H1 (cell line): ENCODE data around the gene PLA2G4D. TPM values are rescaled to one million over a fixed set of nuclear protein-coding genes. Genes with fewer than 3 reads are reported as not detected.

Experiments
- CTCF ChIA-PET: fragments of 300-600 bp; sonication (Branson Sonifier 250); formaldehyde crosslinking; loops from one replicate; lab custom pipeline; 2021; ENCODE audit not compliant: partially characterized antibody; lab: Charles Lee
- POLR2A ChIA-PET: fragments of 300-600 bp; sonication (Branson Sonifier 250); formaldehyde crosslinking; loops from one replicate; lab custom pipeline; 2021; ENCODE audit warnings: inconsistent platforms; ENCODE audit not compliant: partially characterized antibody; lab: Charles Lee
- DNase-seq, 2 experiments: peaks; one replicate each; pipeline versions ENCODE4 v3.0.0 to v3.0.0-alpha.2; 2010 to 2022; ENCODE audit warnings: low spot score in 2 of 2, low read depth in 1 of 2, mixed read lengths in 1 of 2
- FAIRE-seq: peaks from 2 replicates; lab custom pipeline; 2011; peaks lifted over from hg19 to GRCh38; lab: Jason Lieb, UNC
- H2AFZ ChIP-seq: 2 replicates; pipeline ENCODE4 v1.8.1; 2012; ENCODE audit warnings: low read length, inconsistent platforms
- H2AK5ac ChIP-seq: 2 replicates; pipeline ENCODE4 v1.6.1; 2013; ENCODE audit warnings: low read depth, low read length
- H2BK120ac ChIP-seq: replicated peaks from 2 replicates; pipeline ENCODE3; 2013; ENCODE audit warnings: low read depth, low read length, inconsistent platforms
- H2BK12ac ChIP-seq: 2 replicates; pipeline ENCODE4 v1.6.1; 2013; ENCODE audit warnings: low read depth, low read length
- H2BK15ac ChIP-seq: 2 replicates; pipeline ENCODE4 v1.6.1; 2013; ENCODE audit warnings: low read length
- H2BK20ac ChIP-seq: 2 replicates; pipeline ENCODE4 v1.6.1; 2013; ENCODE audit warnings: low read length
- H2BK5ac ChIP-seq: 2 replicates; pipeline ENCODE4 v1.6.1; 2013; ENCODE audit warnings: low read depth, low read length
- H3K14ac ChIP-seq: 2 replicates; pipeline ENCODE4 v1.6.1; 2013; ENCODE audit warnings: inconsistent platforms; ENCODE audit not compliant: insufficient read length
- H3K18ac ChIP-seq: 2 replicates; pipeline ENCODE4 v1.6.1; 2013; ENCODE audit warnings: low read length; ENCODE audit errors: extremely low read depth
- H3K23ac ChIP-seq: 2 replicates; pipeline ENCODE4 v1.6.1; 2013; ENCODE audit warnings: inconsistent platforms; ENCODE audit not compliant: insufficient read length
- H3K23me2 ChIP-seq: 2 replicates; pipeline ENCODE4 v1.6.1; 2013; ENCODE audit warnings: low read depth, low read length
- H3K27ac ChIP-seq: 2 replicates; pipeline ENCODE4 v1.6.1; 2011; ENCODE audit warnings: low read depth, low read length, inconsistent platforms
- H3K27me3 ChIP-seq, 4 experiments: replicated peaks in 1 of 4; 1 replicate in 1 of 4; 2 replicates in 3 of 4; pipeline versions ENCODE4 v1.6.1 to v1.8.1; 2011 to 2013; ENCODE audit warnings: low read length in 3 of 4, mild to moderate bottlenecking in 3 of 4, inconsistent platforms in 2 of 4, mixed read lengths in 2 of 4, moderate library complexity in 1 of 4; ENCODE audit not compliant: control insufficient read depth in 3 of 4, insufficient read depth in 3 of 4; ENCODE audit errors: extremely low read depth in 1 of 4
- H3K36me3 ChIP-seq, 4 experiments: 2 replicates each; pipeline versions ENCODE4 v1.6.1 to v1.8.1; 2011 to 2013; ENCODE audit warnings: mild to moderate bottlenecking in 4 of 4, low read length in 3 of 4, moderate library complexity in 2 of 4, control low read depth in 1 of 4, inconsistent platforms in 1 of 4; ENCODE audit not compliant: insufficient read depth in 4 of 4, control insufficient read depth in 2 of 4
- H3K4ac ChIP-seq: replicated peaks from 2 replicates; pipeline ENCODE3; 2013; ENCODE audit warnings: low read length, low read depth, mixed read lengths, inconsistent platforms; ENCODE audit not compliant: insufficient read length
- H3K4me1 ChIP-seq, 4 experiments: replicated peaks in 1 of 4; 1 replicate in 1 of 4; 2 replicates in 3 of 4; pipeline versions ENCODE4 v1.6.1 to v1.8.1; 2011 to 2013; ENCODE audit warnings: low read length in 3 of 4, inconsistent platforms in 2 of 4, mixed read lengths in 1 of 4; ENCODE audit not compliant: insufficient read depth in 4 of 4, control insufficient read depth in 3 of 4
- H3K4me2 ChIP-seq, 2 experiments: 2 replicates each; pipeline versions ENCODE4 v1.6.1 to v1.8.1; 2011 to 2013; ENCODE audit warnings: low read depth in 2 of 2, low read length in 2 of 2, control low read depth in 1 of 2, inconsistent platforms in 1 of 2, mild to moderate bottlenecking in 1 of 2; ENCODE audit not compliant: insufficient read depth in 1 of 2
- H3K4me3 ChIP-seq, 4 experiments: fragments of 200-600, 300-600 bp in 1 of 4; sonication (generic), shearing (Covaris generic), sonication (Bioruptor Twin) in 1 of 4; 2 replicates each; pipeline versions ENCODE4 v1.5.1 to v1.8.1; 2011 to 2016; ENCODE audit warnings: low read length in 4 of 4, low read depth in 3 of 4, control low read depth in 2 of 4, inconsistent platforms in 2 of 4, mild to moderate bottlenecking in 2 of 4, mixed read lengths in 1 of 4, moderate library complexity in 1 of 4; ENCODE audit not compliant: insufficient read depth in 2 of 4; ENCODE audit errors: extremely low read depth in 1 of 4
- H3K56ac ChIP-seq: replicated peaks from 2 replicates; pipeline ENCODE3; 2013; ENCODE audit warnings: low read depth, mild to moderate bottlenecking, mixed read lengths, low read length, inconsistent platforms; ENCODE audit not compliant: insufficient read length
- H3K79me1 ChIP-seq: 2 replicates; pipeline ENCODE4 v1.6.1; 2013; ENCODE audit warnings: low read depth, low read length, control low read depth
- H3K79me2 ChIP-seq, 2 experiments: 2 replicates each; pipeline versions ENCODE4 v1.6.1 to v1.8.1; 2012 to 2013; ENCODE audit warnings: low read length in 2 of 2, mild to moderate bottlenecking in 2 of 2, inconsistent platforms in 1 of 2; ENCODE audit not compliant: insufficient read depth in 2 of 2, control insufficient read depth in 1 of 2
- H3K9ac ChIP-seq, 4 experiments: replicated peaks in 1 of 4; 1 replicate in 1 of 4; 2 replicates in 3 of 4; pipeline versions ENCODE4 v1.6.1 to v1.8.1; 2011 to 2013; ENCODE audit warnings: low read depth in 3 of 4, low read length in 3 of 4, control low read depth in 2 of 4, mild to moderate bottlenecking in 2 of 4, moderate library complexity in 2 of 4, inconsistent platforms in 1 of 4; ENCODE audit errors: extremely low read depth in 1 of 4
- H3K9me3 ChIP-seq, 2 experiments: 2 replicates each; pipeline versions ENCODE4 v1.6.1 to v1.8.1; 2012 to 2013; ENCODE audit warnings: mild to moderate bottlenecking in 2 of 2, moderate library complexity in 2 of 2, control low read depth in 1 of 2, inconsistent platforms in 1 of 2, low read depth in 1 of 2, low read length in 1 of 2, mixed read lengths in 1 of 2; ENCODE audit not compliant: insufficient read depth in 2 of 2
- H4K20me1 ChIP-seq, 2 experiments: replicated peaks in 1 of 2; 2 replicates each; pipeline versions ENCODE3 to v1.8.1; 2011 to 2013; ENCODE audit warnings: inconsistent platforms in 2 of 2, low read length in 2 of 2, mild to moderate bottlenecking in 1 of 2; ENCODE audit not compliant: insufficient read depth in 2 of 2, control insufficient read depth in 1 of 2
- H4K5ac ChIP-seq: 2 replicates; pipeline ENCODE4 v1.6.1; 2013; ENCODE audit warnings: low read length, low read depth, mixed read lengths, inconsistent platforms; ENCODE audit not compliant: insufficient read length
- H4K8ac ChIP-seq: 2 replicates; pipeline ENCODE4 v1.8.0; 2013; ENCODE audit warnings: mild to moderate bottlenecking, moderate library complexity, low read length, inconsistent platforms; ENCODE audit not compliant: insufficient read depth; ENCODE audit errors: extremely low read depth
- H4K91ac ChIP-seq: replicated peaks from 2 replicates; pipeline ENCODE3; 2013; ENCODE audit warnings: low read length, mixed read lengths, inconsistent platforms; ENCODE audit not compliant: insufficient read length
- HDAC2 ChIP-seq, 2 experiments: fragments of 300-600 bp in 1 of 2; sonication (generic) in 1 of 2; IDR thresholded peaks; 2 replicates each; pipeline ENCODE4 v1.6.1; 2011 to 2012; ENCODE audit warnings: low read depth in 2 of 2, low read length in 2 of 2, mild to moderate bottlenecking in 2 of 2, moderate library complexity in 2 of 2, borderline replicate concordance in 1 of 2, inconsistent platforms in 1 of 2
- JUND ChIP-seq: IDR thresholded peaks from 2 replicates; pipeline ENCODE4 v1.6.1; 2011; ENCODE audit warnings: mild to moderate bottlenecking, improper control_type of control experiment, low read length
- RAD21 ChIP-seq, 2 experiments: IDR thresholded peaks in 1 of 2; conservative IDR thresholded peaks in 1 of 2; 2 replicates each; pipeline ENCODE4 v1.6.1; 2011; ENCODE audit warnings: low read depth in 2 of 2, low read length in 2 of 2, improper control_type of control experiment in 1 of 2, inconsistent platforms in 1 of 2, mild to moderate bottlenecking in 1 of 2, moderate library complexity in 1 of 2
- TAF7 ChIP-seq: optimal IDR thresholded peaks from 2 replicates; pipeline ENCODE3; 2011; ENCODE audit warnings: low read depth, mild to moderate bottlenecking, inconsistent platforms, low read length, moderate library complexity, borderline replicate concordance
- TCF12 ChIP-seq: IDR thresholded peaks from 2 replicates; pipeline ENCODE4 v1.6.1; 2011; ENCODE audit warnings: low read depth, mild to moderate bottlenecking, low read length
- WGBS, 2 experiments: shearing (Covaris generic) in 1 of 2; methylation state at CpG; one replicate each; pipeline versions ENCODE4 v1.1.6 to v1.1.7; 2013 to 2015; ENCODE audit warnings: low lambda C conversion rate in 2 of 2, mixed read lengths in 2 of 2, inconsistent platforms in 1 of 2, low coverage in 1 of 2, missing lambda C conversion rate in 1 of 2; ENCODE audit not compliant: insufficient replicate concordance in 2 of 2, insufficient coverage in 1 of 2, insufficient read length in 1 of 2; ENCODE audit errors: extremely low coverage in 1 of 2, missing lambda C conversion rate in 1 of 2; 5-methylcytosine and 5-hydroxymethylcytosine counted together
- polyA plus RNA-seq, 7 experiments: library from polyadenylated mRNA; depleted of rRNA in 3 of 7; stranded (reverse) in 5 of 7; unstranded in 2 of 7; fragments of >200 nt in 5 of 7; fragments of 200-250 nt in 2 of 7; gene quantifications; 1 replicate in 5 of 7; 2 replicates in 1 of 7; 4 replicates in 1 of 7; pipeline versions ENCODE4 v1.2.1 to v1.2.3, GENCODE V29; 2011 to 2013; ENCODE audit warnings: missing spikeins in 2 of 7, mixed read lengths in 2 of 7
- total RNA-seq: library from RNA; stranded (reverse); fragmentation: NEBNext Ultra II Directional; extraction: Animal tissue kit (Norgen Biotek cat#: 25700); gene quantifications from 2 replicates; pipeline ENCODE4 v1.2.1, GENCODE V29; 2021
- TF ChIP-seq, protein P1 (sequence below), 3 experiments: IDR thresholded peaks; 1 replicate in 2 of 3; 2 replicates in 1 of 3; pipeline versions ENCODE4 v1.5.1 to v1.6.1; 2011; ENCODE audit warnings: low read length in 3 of 3, mild to moderate bottlenecking in 3 of 3, inconsistent platforms in 2 of 3, low read depth in 1 of 3, moderate library complexity in 1 of 3; ENCODE audit not compliant: insufficient read depth in 1 of 3; ENCODE audit errors: control extremely low read depth in 1 of 3

Gene PLA2G4D
- total and polyA plus RNA-seq, 2 of the 8 experiments (the other 6 are each of a cell fraction or from before 2014, with no cell fraction given) = 0.07 to 0.18 TPM

DNA sequence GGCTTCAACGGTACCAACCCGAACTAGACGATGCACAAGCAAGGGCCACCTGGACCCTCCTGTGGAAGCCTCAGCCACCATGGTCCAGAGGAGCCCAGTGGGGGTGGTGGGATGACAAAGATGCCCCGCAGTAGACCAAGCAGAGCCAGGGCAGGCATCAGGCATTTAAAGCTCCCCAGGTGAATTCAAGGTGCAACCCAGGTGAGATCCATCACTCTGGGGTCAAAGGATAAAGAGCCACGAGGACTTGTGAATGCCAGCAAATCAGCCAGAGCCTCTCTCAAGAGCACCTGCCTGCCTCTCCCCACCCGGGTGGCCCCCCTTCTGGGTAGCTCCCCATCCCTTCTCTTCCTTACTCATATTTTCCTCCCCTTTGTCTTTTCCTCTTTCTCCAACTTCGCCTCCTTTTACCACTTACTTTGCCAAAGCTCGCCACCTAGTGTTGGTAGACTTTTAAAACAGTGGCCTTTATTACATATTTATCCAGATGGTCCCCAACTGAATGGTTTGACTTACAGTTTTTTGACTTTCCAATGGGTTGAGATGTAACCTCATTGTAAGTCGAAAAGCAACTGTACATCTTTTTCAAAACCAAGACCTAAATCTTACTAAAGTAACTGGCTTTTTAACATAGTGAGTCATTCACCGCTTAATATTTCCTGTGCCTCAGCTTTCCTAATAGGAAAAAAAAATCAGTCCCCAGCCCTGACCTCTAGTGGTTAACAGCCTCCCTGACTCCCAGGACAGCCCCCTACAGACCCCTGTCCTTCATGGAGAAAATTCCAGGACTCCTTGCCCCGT, 43.3 kb upstream of the PLA2G4D start:
- DNase-seq (peak in 1 of 2 experiments; percentile 56), FAIRE-seq (peak; percentile 86)
- Histone ChIP-seq H2BK12ac (no peak overlapping the region), H2BK20ac (no peak overlapping the region), H4K8ac (no peak overlapping the region; the same call in none of the 2 replicates), H3K36me3 (no peaks in the 10 kb centered on the region), H3K4me1 (no peaks in the 10 kb centered on the region), H2AK5ac (no peak overlapping the region), H2BK120ac (no peak overlapping the region), H3K27ac (no peak overlapping the region), H4K91ac (no peak overlapping the region), H3K79me2 (no peaks in the 10 kb centered on the region), H3K27me3 (no peaks in the 10 kb centered on the region), H4K20me1 (no peaks in the 10 kb centered on the region), H3K79me1 (no peaks in the 10 kb centered on the region), H3K23ac (no peak overlapping the region), H3K18ac (no peak overlapping the region), H3K23me2 (no peaks in the 10 kb centered on the region), H2BK15ac (no peak overlapping the region), H3K9ac (no peak overlapping the region), H2AFZ (peak overlapping the region; percentile 1; the same call in 1 of the 2 replicates), H3K9me3 (peaks cover 4 to 8% of the 10 kb centered on the region in 2 experiments; a peak in 1 of 4 replicates), H4K5ac (no peak overlapping the region), H3K4me3 (no peak overlapping the region), H3K56ac (no peak overlapping the region), H3K4ac (no peak overlapping the region), H2BK5ac (no peak overlapping the region), H3K14ac (no peak overlapping the region), H3K4me2 (no peak overlapping the region)
- 56% methylated on average over 11 of the region's 11 CpGs; no CpG with 5 or more reads in 1 of the 2 experiments for WGBS, 2 experiments
- TF ChIP-seq HDAC2 (IDR thresholded peaks at IDR 0.05; ENCODE audit: borderline replicate concordance in 1 of 2, low read depth in 2 of 2, low read length in 2 of 2) (no peak), RAD21 (IDR thresholded peaks at IDR 0.05 in 1 of 2, conservative IDR thresholded peaks at IDR 0.05 in 1 of 2; ENCODE audit: low read depth in 2 of 2, low read length in 2 of 2) (peak; percentile 67 to 72), JUND (peak; percentile 65), TCF12 (0 out of 2 replicates have a peak, but pooled peaks have one; percentile 22), TAF7 (no peak)
- TF ChIP-seq, protein P1, sequence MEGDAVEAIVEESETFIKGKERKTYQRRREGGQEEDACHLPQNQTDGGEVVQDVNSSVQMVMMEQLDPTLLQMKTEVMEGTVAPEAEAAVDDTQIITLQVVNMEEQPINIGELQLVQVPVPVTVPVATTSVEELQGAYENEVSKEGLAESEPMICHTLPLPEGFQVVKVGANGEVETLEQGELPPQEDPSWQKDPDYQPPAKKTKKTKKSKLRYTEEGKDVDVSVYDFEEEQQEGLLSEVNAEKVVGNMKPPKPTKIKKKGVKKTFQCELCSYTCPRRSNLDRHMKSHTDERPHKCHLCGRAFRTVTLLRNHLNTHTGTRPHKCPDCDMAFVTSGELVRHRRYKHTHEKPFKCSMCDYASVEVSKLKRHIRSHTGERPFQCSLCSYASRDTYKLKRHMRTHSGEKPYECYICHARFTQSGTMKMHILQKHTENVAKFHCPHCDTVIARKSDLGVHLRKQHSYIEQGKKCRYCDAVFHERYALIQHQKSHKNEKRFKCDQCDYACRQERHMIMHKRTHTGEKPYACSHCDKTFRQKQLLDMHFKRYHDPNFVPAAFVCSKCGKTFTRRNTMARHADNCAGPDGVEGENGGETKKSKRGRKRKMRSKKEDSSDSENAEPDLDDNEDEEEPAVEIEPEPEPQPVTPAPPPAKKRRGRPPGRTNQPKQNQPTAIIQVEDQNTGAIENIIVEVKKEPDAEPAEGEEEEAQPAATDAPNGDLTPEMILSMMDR (IDR thresholded peaks at IDR 0.05; ENCODE audit: control extremely low read depth in 1 of 3, insufficient read depth in 1 of 3, low read depth in 1 of 3, low read length in 3 of 3) = peak; percentile 46 to 64 (median 48)
- ChIA-PET POLR2A (interaction anchor here (0.7 to 1.6 kb wide), 2 partner anchors 18 to 30 kb away, joined by 3 to 4 read pairs; no protein-coding TSS in a partner anchor), CTCF (interaction anchor here (0.6 to 22.6 kb wide), 41 partner anchors 9 to 267 kb away, joined by 3 to 416 read pairs (median 6); partner anchors contain the start of genes PLA2G4D and PLA2G4F)
